Heart left ventricle (tissue), 13 donors: ENCODE data around the gene ZP1.

ENCODE experiments used
- CTCF ChIP-seq, 12 donors: fragments of 200-600 bp; sonication (generic) in 4 of 12; IDR thresholded peaks; one replicate each; pipeline versions ENCODE4 v1.5.0 to v1.8.0; 2018 to 2022; ENCODE audit warnings: antibody characterized with exemption in 12 of 12, mild to moderate bottlenecking in 5 of 12
- POLR2A ChIP-seq, 2 donors: fragments of 450-650 bp; IDR thresholded peaks; one replicate each; pipeline ENCODE4 v1.6.1; 2017; ENCODE audit warnings: antibody characterized with exemption in 2 of 2, mild to moderate bottlenecking in 2 of 2, moderate library complexity in 2 of 2
- donor health status: ischemic (EF 13 %, LVEDD 7.1; RV severe dilation, severe dysfunction).
- donor health status: DM: no; HTN: yes; CAD: no.
- donor health status: DM: no; HTN: no; CAD: no.
- donor health status: ischemic (EF 25% LVEDD 6.9; RV normal size, moderate dysfunction).
- donor health status: ischemic (EF 25% LVEDD 5.7; RV mildly dilated, moderate dysfunction).
- donor health status: ischemic (EF 35%, LVEDD 5.7; RV mildly dilated, moderate dysfunction).
- donor health status: nonischemic (EF 11% LVEDD 7.7; RV severe dilation, severe dysfunction).
- donor health status: DM: yes; HTN: yes; CAD: no.
- donor health status: PGD.
- donor health status: ischemic (EF 29% LVEDD 5.4; RV normal size, mild dysfunction).
- donor health status: nonischemic (EF 23%, LVEDD 6.1; RV moderate dilation, normal function).

GRCh38 chr11:60917267-60917666, 49.9 kb downstream of the ZP1 start:
- TF ChIP-seq POLR2A (IDR thresholded peaks at IDR 0.05), result no peak
- TF ChIP-seq CTCF (IDR thresholded peaks at IDR 0.05), result no peak
